Activated CD8-positive, alpha-beta T cell treated with anti-CD3 and anti-CD28 coated beads, Interleukin-2, amount 10 ng/mL, durations not matched to agents 7 days and 5 days (primary cell): ENCODE data around the gene ABCD1. TPM values are rescaled to one million over a fixed set of nuclear protein-coding genes. Genes with fewer than 3 reads are reported as not detected.
"Not testable (repeated sequence)": the region's sequence is repeated elsewhere in the genome, so short reads cannot be mapped to it uniquely, and the experiment has no call there.

Experiments
- ATAC-seq: fragments of 150-1000 bp; cut with Tn5 transposase; one replicate; pipeline ENCODE4 v1.10.0; 2021; ENCODE audit warnings: moderate library complexity
- CTCF ChIA-PET: fragments of 350-600 bp; sonication (Branson Sonifier 250); formaldehyde crosslinking; loops from one replicate; lab custom pipeline; 2021; ENCODE audit warnings: antibody characterized with exemption; lab: Charles Lee
- POLR2A ChIA-PET: fragments of 350-600 bp; sonication (Branson Sonifier 250); formaldehyde crosslinking; loops from one replicate; lab custom pipeline; 2021; ENCODE audit warnings: antibody characterized with exemption; lab: Charles Lee
- DNase-seq: peaks from one replicate; pipeline ENCODE4 v3.0.0-alpha.2; 2020
- H3K27ac Mint-ChIP-seq: one replicate; pipeline ENCODE4 v1.8.0; 2021; ENCODE audit warnings: mild to moderate bottlenecking, mixed read lengths
- H3K27me3 Mint-ChIP-seq: one replicate; pipeline ENCODE4 v1.8.0; 2021; ENCODE audit warnings: low read depth, mixed read lengths
- H3K36me3 Mint-ChIP-seq: one replicate; pipeline ENCODE4 v1.8.0; 2021; ENCODE audit warnings: low read depth, mixed read lengths
- H3K4me1 Mint-ChIP-seq: one replicate; pipeline ENCODE4 v1.8.0; 2021; ENCODE audit warnings: low read depth, mixed read lengths
- H3K4me3 Mint-ChIP-seq: one replicate; pipeline ENCODE4 v1.8.0; 2021; ENCODE audit warnings: mild to moderate bottlenecking, mixed read lengths
- H3K9me3 Mint-ChIP-seq: one replicate; pipeline ENCODE4 v1.8.0; 2022; ENCODE audit warnings: mixed read lengths; ENCODE audit not compliant: insufficient read depth
- total RNA-seq, 2 experiments: library from RNA; stranded (reverse); gene quantifications; one replicate each; pipeline ENCODE4 v1.2.3, GENCODE V29; 2021

Gene ABCD1
- total RNA-seq, 2 experiments from 2014 or later, result 14.6 to 15.9 TPM

DNA sequence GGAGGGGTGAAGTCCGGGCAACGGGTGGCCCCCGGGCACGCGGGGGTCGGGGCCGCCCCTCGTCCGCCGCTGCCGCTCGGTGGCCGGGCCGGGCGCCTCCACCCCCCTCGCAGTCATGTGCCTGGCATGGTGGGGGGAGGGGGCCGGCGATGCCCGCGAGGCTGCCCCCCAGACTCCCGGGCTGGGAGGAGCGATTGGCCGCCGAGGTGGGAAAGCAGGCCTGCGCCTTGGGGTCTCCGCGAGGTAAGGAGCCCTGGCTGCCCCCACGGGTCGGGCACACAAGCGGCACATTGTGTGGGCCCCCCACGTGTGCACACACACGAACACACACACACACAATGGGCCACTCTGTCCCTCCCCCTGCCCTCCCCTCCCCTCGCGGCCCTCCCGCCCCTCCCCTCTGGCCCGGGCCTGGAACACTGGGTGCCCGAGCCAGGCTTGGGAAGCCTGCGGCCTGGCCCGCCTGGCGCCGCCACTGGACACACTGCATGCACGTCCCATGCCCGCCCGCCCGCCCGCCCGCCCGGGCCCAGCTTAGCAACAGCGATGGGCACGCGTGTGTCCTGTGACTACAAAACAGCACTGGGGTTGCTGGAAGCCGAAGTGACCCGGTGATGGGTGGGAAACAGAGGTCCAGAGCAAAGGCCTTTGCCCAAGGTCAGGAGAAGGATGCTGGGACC, 35.6 kb upstream of the ABCD1 start:
- Mint-ChIP-seq H3K27me3 (peaks cover 6% of the 10 kb centered on the region), H3K4me1 (no peaks in the 10 kb centered on the region), H3K36me3 (no peaks in the 10 kb centered on the region), H3K27ac (no peak overlapping the region), H3K9me3 (no peaks in the 10 kb centered on the region), H3K4me3 (no peak overlapping the region)
- ChIA-PET POLR2A (no interaction called here), CTCF (no interaction called here)
- DNase-seq, result no peak
- no peak for ATAC-seq

DNA sequence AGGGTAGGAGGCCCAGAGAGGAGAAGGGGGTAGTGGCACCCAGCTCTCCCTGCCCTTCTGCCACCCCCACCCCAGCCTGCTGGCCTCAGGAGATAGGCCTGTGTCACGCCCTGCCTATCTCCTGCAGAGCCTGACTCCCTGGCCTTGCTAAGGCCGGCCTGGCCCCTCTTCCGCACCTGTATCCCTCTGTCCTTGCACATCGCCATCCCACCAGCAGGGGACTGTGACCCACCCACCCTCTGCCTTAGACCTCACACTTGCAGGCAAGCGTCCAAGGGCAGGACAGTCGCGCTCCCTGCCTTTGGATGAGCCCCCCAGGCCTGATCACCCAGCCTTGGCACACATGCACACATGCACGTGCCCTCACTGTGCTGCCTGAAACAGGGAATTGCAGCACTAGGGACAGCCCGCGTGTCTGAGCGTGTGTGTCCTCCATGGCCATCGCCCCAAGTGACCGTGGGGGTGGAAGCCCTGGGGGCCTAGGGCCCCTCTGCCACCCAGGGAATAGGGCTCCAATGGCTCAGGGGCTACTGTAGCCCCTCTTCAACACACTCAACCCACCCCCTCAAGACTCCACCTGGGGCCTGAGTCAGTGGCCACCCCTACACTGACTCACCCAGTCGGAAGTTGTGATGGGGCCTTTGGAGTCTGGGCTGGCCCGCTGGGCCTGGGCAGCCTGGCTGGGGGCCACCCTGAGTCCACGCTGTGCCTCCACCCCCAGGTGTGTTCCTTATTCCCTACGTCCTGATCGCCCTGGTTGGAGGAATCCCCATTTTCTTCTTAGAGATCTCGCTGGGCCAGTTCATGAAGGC, 34.8 kb upstream of the ABCD1 start:
- POLR2A ChIA-PET, result no interaction called here
- no peaks in the 10 kb centered on the region for H3K4me1 Mint-ChIP-seq
- peaks cover 6% of the 10 kb centered on the region for H3K27me3 Mint-ChIP-seq
- no peak for ATAC-seq
- no peak overlapping the region for H3K4me3 Mint-ChIP-seq
- H3K36me3 Mint-ChIP-seq, result peaks cover 2% of the 10 kb centered on the region
- CTCF ChIA-PET, result no interaction called here
- H3K27ac Mint-ChIP-seq, result no peak overlapping the region
- no peak for DNase-seq
- H3K9me3 Mint-ChIP-seq, result no peaks in the 10 kb centered on the region

DNA sequence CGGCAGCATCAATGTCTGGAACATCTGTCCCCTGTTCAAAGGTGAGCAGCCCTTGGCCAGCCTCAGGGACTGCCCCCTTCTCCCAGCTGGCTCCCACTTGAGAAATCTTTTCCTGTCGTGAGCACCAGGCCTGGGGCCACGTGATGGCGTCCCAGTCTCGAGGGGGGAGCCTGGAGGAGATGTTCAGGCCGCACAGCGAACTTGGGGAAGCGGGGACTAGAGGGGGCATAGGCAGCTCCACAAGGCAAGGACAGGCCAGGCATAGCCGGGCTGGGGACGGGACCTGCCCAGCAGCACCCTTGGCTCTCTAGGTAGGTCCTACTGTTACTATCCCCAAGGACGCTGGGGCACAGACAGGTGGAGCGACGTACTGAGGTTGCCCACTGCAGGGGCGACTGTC, 34.2 kb upstream of the ABCD1 start:
- ATAC-seq (no peak), DNase-seq (no peak)
- no peak overlapping the region for H3K27ac Mint-ChIP-seq
- CTCF ChIA-PET, result no interaction called here
- peaks cover 6% of the 10 kb centered on the region for H3K27me3 Mint-ChIP-seq
- POLR2A ChIA-PET, result no interaction called here
- H3K36me3 Mint-ChIP-seq, result peaks cover 2% of the 10 kb centered on the region
- H3K4me3 Mint-ChIP-seq, result no peak overlapping the region
- no peaks in the 10 kb centered on the region for H3K4me1 Mint-ChIP-seq
- no peaks in the 10 kb centered on the region for H3K9me3 Mint-ChIP-seq

- H3K4me3 Mint-ChIP-seq, H3K27me3 Mint-ChIP-seq, POLR2A ChIA-PET, DNase-seq, H3K9me3 Mint-ChIP-seq, ATAC-seq, H3K27ac Mint-ChIP-seq, H3K36me3 Mint-ChIP-seq, H3K4me1 Mint-ChIP-seq, CTCF ChIA-PET: not testable (repeated sequence)
Observed at GRCh38 chrX:153691032-153691827, 33.4 kb upstream of the ABCD1 start.

GRCh38 chrX:153692003-153692402, 32.7 kb upstream of the ABCD1 start:
- POLR2A ChIA-PET, result no interaction called here
- Mint-ChIP-seq H3K4me3 (no peak overlapping the region), H3K9me3 (no peaks in the 10 kb centered on the region), H3K36me3 (peaks cover 5% of the 10 kb centered on the region), H3K4me1 (no peaks in the 10 kb centered on the region), H3K27me3 (peaks cover 2% of the 10 kb centered on the region), H3K27ac (no peak overlapping the region)
- ATAC-seq (no peak), DNase-seq (no peak)
- CTCF ChIA-PET, result no interaction called here

DNA sequence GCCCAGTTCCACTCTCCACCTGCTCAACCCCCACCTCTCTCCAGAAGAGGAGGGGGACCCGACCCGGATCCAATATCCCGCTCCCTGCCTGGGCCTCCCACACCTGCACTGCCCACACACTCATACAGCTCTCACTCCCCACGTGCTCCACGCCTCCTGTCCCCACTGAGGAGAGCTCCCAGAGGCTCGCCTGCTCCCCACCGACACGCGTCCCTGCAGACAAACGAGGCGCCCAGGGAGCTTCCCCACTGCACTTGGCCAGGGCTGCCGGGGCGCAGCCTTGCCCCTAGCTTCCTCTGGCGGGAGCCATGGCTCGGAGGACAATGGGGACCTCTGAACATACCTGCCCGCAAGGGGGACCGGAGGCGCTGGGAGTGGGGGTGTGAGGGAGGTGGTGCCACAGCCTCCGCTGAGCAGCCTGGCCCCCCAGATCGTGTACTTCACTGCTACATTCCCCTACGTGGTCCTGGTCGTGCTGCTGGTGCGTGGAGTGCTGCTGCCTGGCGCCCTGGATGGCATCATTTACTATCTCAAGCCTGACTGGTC, 32.0 kb upstream of the ABCD1 start:
- peaks cover 10% of the 10 kb centered on the region for H3K36me3 Mint-ChIP-seq
- CTCF ChIA-PET, result no interaction called here
- ATAC-seq, result no peak
- no peaks in the 10 kb centered on the region for H3K9me3 Mint-ChIP-seq
- peaks cover 2% of the 10 kb centered on the region for H3K27me3 Mint-ChIP-seq
- POLR2A ChIA-PET, result no interaction called here
- no peak overlapping the region for H3K4me3 Mint-ChIP-seq
- H3K27ac Mint-ChIP-seq, result no peak overlapping the region
- H3K4me1 Mint-ChIP-seq, result no peaks in the 10 kb centered on the region
- DNase-seq, result no peak

- H3K27me3 Mint-ChIP-seq, result peaks cover 2% of the 10 kb centered on the region
- H3K4me3 Mint-ChIP-seq, result no peak overlapping the region
- CTCF ChIA-PET, result no interaction called here
- no peaks in the 10 kb centered on the region for H3K4me1 Mint-ChIP-seq
- H3K9me3 Mint-ChIP-seq, result no peaks in the 10 kb centered on the region
- no peak overlapping the region for H3K27ac Mint-ChIP-seq
- ATAC-seq (no peak), DNase-seq (no peak)
- peaks cover 10% of the 10 kb centered on the region for H3K36me3 Mint-ChIP-seq
- POLR2A ChIA-PET, result no interaction called here
Observed at GRCh38 chrX:153693216-153694086, 31.2 kb upstream of the ABCD1 start.

GRCh38 chrX:153694256-153694655, 30.4 kb upstream of the ABCD1 start:
- ATAC-seq, H3K27me3 Mint-ChIP-seq, DNase-seq, H3K4me1 Mint-ChIP-seq, H3K27ac Mint-ChIP-seq, H3K9me3 Mint-ChIP-seq, POLR2A ChIA-PET, H3K4me3 Mint-ChIP-seq, CTCF ChIA-PET: not testable (repeated sequence)
- peaks cover 10% of the 10 kb centered on the region for H3K36me3 Mint-ChIP-seq

DNA sequence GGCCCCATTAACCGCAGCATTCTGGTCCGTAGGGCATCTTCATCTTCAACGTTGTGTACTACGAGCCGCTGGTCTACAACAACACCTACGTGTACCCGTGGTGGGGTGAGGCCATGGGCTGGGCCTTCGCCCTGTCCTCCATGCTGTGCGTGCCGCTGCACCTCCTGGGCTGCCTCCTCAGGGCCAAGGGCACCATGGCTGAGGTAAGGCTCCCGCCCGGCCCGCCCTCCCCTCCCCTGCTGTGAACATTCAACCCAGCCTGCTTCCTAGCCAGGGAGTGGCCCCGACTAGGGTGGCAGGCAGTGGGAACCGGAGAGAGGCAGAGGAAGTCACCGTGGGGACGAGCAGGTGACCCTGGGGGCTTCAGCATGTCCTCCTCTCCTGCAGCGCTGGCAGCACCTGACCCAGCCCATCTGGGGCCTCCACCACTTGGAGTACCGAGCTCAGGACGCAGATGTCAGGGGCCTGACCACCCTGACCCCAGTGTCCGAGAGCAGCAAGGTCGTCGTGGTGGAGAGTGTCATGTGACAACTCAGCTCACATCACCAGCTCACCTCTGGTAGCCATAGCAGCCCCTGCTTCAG, 29.9 kb upstream of the ABCD1 start:
- H3K4me1 Mint-ChIP-seq, result no peaks in the 10 kb centered on the region

DNA sequence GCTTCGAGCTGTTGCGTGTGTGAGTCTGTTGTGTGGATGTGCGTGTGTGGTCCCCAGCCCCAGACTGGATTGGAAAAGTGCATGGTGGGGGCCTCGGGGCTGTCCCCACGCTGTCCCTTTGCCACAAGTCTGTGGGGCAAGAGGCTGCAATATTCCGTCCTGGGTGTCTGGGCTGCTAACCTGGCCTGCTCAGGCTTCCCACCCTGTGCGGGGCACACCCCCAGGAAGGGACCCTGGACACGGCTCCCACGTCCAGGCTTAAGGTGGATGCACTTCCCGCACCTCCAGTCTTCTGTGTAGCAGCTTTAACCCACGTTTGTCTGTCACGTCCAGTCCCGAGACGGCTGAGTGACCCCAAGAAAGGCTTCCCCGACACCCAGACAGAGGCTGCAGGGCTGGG, 28.6 kb upstream of the ABCD1 start:
- Mint-ChIP-seq H3K9me3 (no peaks in the 10 kb centered on the region), H3K4me3 (no peak overlapping the region), H3K4me1 (no peaks in the 10 kb centered on the region), H3K36me3 (peaks cover 13% of the 10 kb centered on the region), H3K27me3 (no peaks in the 10 kb centered on the region), H3K27ac (no peak overlapping the region)
- ChIA-PET POLR2A (no interaction called here), CTCF (no interaction called here)
- no peak for DNase-seq
- ATAC-seq, result no peak

More for the DNA sequence above, 29.9 kb upstream of the ABCD1 start:
- DNase-seq, result no peak
- ChIA-PET POLR2A (no interaction called here), CTCF (no interaction called here)
- Mint-ChIP-seq H3K36me3 (peaks cover 10% of the 10 kb centered on the region), H3K9me3 (no peaks in the 10 kb centered on the region), H3K27me3 (peaks cover under 1% of the 10 kb centered on the region), H3K4me3 (no peak overlapping the region), H3K27ac (no peak overlapping the region)
- ATAC-seq, result no peak

DNA sequence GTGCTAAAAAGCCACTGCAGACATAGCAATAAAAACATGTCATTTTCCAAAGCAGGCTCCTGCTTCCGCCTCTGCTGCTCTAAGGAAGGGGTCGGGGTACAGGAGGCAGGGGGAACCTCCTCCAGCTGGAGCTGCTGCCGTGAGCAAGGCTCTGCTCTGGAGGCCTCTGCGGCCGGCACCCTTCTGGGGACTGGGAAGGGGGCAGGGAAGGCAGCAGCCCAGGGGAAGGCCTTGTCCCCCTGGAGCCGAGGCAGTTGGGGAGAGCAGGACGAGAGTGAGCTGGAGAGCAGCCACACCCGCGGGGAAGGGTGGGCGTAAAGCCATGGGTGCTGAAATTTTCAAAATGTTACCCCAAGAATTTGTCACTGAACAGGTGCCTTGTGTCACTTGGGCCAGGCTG, 28.1 kb upstream of the ABCD1 start:
- H3K4me3 Mint-ChIP-seq, ATAC-seq, POLR2A ChIA-PET, H3K4me1 Mint-ChIP-seq, H3K9me3 Mint-ChIP-seq, H3K27ac Mint-ChIP-seq, CTCF ChIA-PET, DNase-seq, H3K27me3 Mint-ChIP-seq: not testable (repeated sequence)
- H3K36me3 Mint-ChIP-seq, result peaks cover 13% of the 10 kb centered on the region
